Kidney glomerular epithelial cell (primary cell): Measurements from ENCODE around the gene NAXD.
"Not testable (repeated sequence)": the region's sequence is repeated elsewhere in the genome, so short reads cannot be mapped to it uniquely, and the experiment has no call there.

ENCODE experiments used
- DNase-seq: peaks from one replicate; lab custom pipeline; 2025; lab: John Stamatoyannopoulos, UW

Gene NAXD

DNA sequence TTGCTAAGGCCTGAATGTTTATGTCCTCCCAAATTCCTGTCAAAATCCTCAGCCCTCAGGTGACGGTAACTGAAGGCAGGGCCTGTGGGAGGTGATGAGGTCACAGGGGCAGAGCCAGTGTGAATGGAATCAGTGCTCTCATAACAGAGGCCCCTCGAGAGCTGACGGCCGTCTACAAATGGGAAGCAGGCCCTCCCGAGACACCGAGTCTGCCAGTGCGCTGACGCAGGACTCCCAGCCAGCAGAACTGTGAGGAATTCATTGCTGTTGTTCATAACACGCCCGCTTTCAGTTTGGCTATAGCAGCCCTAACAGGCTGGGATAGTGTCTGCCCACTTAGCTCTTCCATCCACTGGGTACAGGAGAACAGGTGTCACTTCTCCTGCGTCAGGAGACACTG, 49.3 kb downstream of the NAXD start:
- no peak for DNase-seq

DNA sequence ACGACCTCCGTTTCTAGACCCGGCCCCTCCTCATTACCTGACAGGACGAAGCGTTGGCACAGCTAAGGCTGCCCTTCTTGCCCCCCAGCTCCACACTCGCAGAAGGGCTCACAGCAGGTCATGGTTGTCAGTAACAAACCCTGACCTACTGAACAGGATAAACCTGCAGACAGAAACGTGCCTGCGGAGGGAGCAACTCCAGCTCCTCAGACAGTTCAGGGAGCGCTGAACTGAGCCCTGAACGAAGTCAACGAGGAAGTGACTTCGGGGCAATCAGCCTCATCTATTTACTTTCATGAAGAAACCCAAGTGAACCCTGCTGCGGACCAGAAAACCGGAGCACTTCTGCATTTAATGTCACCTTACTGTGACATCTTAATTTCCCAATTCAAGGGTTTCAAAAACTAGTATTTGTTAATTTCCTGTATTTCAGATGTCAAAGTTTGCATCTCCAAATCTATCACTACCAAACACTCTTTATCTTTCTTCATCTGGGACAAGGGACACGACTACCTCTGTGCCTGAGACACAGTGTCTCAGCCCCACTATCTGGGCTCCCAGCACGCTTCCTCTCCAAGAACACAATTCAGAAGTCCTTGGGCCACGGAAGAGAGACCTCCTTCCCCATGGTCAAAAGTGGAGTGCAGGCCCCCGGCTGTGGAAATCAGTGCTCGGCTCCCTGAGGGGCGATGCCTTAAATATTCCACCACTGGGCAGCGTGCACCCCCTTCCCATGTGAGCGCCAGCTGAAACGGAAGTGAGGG, 50.3 kb downstream of the NAXD start:
- DNase-seq = no peak

DNA sequence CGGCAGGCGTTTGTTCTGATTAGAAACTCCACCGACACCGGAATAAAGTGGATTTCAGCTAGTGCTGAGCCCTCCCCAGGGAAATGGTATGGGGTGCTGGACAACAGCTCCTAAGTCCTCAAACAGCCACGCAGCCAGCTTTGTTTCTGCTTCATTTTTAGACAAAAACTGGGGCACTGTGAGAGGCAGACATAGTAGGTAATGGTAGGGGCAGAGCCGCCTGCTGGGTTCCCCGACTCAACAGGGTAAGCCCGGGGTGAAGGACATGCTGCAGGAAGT, 50.8 kb downstream of the NAXD start:
- no peak for DNase-seq

DNA sequence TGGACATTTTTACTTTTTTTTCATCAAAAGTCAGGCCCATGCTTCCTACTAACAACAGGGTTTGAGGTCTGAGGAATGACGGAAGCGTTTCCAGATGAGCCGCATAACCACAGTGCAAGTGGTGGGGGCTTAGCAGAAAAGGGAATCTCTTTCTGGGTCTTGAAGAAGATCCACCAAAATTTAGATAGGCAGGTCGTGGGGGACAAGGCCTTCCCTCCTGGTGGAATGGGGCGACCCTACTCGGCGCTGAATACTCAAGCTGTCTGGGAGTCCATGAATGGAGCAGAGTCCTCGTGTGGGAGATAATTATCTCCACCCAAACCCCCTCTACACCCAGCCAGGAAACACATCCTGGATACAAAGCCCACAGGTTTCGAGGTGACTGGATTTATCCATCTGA, 53.7 kb downstream of the NAXD start:
- no peak for DNase-seq

DNA sequence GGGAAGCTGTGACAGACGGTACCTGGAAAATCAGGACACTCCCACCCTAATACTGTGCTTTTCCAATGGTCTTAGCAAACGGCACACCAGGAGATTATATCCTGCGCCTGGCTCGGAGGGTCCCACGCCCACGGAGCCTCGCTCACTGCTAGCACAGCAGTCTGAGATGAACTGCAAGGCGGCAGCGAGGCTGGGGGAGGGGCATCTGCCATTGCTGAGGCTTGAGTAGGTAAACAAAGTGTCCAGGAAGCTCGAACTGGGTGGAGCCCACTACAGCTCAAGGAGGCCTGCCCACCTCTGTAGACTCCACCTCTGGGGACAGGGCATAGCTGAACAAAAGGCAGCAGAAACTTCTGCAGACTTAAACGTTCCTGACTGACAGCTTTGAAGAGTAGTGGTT, 54.5 kb downstream of the NAXD start:
- not testable (repeated sequence) for DNase-seq

DNA sequence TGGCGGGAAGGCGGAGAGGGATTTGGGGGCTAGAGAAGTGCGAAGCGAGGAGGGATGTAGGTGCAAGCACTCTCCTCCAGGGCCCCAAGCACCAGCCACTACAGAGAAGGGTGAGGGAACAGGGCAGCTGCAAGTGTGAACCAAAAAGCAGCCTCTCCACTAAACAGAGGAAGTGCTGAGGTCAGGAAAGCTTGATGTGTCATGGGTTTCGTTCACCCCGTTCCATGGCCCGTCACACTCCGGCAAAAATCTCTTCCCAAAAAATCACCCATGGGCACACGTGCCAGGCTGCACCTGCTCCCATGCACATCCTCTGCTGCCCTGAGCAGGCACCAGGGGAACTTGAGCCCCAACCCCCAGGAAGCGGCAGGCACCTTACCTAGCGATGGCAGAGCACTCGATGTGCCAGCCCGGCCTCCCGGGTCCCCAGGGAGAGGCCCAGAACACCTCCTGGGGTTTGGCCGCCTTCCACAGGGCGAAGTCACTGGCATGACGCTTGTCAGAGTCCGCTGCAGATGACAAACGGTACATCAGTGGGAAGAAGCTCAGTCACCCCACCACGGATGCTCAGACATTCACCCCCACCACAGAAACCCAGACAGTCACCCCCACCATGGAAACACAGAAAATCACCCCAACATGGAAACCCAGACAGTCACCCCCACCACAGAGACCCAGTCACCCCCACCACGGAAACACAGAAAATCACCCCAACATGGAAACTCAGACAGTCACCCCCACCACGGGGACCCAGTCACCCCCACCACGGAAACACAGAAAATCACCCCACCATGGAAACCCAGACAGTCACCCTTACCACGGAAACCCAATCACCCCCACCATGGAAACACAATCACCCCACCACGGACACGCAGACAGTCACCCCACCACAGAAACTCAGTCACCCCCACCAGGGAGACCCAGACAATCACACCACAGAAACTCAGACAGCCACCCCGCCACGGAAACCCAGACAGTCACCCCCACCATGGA, 61.5 kb downstream of the NAXD start:
- no peak for DNase-seq

DNA sequence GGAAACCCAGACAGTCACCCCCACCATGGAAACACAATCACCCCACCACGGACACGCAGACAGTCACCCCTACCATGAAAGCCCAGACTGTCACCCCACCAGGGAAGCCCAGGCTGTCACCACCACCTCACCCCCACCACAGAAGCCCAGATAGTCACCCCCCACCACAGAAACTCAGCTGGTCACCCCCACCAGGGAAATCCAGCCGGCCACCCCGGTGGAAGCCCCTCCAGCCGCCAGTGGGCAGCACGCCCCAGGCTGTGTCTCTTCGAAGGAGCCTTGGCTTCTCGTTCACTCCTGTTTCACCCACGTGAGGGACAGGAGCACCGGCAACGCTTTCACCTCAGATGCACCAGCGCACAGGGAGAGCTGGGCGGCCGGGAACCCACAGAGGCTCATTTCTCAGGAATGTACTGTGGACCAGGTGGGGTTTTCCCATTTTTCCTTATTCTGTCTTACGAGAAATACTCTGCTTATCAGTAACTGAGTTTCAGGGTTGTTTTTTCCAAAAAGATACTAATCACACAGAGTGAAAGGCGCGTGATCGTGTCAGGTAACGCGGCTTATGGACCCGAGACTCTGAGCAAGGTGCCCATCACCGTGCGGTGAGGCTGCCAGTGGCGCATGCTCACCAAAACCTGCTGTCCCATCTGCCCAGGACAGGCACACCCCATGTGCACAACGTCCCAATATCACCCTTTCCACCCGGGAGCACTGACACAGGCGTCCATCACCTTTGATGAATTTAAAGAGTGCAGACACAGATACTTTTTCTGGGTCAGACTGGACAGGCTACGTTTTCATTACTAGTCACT, 62.6 kb downstream of the NAXD start:
- peak; percentile 70 for DNase-seq

DNA sequence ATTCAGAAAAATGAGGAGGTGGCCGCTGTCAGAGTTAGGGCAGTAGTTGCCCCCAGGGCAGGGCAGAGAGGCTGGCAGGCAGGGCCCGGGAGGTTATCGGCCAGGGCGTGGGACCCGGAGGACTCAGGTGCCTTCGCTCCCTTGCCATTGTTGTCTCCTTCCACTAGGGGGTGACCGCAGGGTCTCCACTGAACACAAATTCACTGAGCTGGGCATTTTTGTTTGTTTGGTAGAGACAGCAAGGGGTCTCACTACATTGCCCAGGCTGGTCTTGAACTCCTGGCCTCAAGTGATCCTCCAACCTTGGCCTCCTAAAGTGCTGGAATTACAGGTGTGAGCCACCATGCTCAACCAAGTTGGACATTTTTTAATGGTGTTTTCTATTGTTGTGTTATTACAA, 65.5 kb downstream of the NAXD start:
- no peak for DNase-seq

DNA sequence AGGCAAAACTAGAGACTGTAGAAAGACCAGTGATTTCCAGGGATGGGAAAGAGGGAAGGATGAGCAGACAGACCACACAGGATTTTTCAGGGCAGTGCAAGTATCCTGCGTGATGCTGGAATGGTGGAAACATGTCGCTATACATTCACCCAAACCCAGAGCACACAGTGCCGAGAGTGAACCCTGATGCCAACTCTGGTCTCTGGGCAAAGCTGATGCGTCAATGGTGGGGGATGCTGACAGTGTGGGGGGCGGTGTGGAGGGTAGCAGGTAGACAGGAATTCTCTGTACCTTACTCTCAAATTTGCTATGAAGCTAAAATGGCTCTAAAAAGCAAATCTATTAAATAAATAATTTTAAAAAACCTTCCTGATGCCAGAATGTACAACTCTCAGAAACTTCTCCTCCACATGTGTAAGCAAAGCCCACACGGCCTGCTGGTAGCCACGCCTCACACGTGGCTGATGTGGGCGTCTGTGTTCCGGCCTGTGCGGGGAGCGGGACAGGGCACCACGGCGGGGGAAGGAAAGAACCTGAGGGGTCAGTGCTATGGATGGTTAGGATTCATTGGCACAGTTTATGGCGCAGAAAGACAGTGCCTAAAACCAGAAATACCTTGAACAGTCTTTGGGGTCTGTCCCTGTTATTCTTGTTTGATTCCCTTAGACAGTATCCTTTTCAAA, 66.7 kb downstream of the NAXD start:
- DNase-seq = no peak

DNA sequence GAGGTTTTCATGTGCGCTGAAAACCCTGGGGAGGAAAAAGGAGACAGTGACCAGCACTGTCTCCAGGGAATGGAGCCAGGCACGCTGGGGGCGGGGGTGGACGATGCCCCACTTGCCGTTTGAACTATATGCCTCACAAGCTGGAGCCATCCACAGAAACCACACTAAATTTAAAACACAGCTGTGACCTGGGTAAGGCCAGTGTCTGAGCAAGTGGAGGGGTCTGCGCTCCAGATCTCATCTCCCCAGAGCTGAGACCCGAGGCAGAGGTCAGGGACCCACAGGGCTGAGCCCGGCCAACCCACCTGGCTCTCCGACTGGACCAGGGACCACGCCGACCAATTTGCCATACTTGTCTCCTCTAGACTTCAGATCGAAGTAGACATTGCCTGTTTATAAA, 67.4 kb downstream of the NAXD start:
- DNase-seq = no peak

DNA sequence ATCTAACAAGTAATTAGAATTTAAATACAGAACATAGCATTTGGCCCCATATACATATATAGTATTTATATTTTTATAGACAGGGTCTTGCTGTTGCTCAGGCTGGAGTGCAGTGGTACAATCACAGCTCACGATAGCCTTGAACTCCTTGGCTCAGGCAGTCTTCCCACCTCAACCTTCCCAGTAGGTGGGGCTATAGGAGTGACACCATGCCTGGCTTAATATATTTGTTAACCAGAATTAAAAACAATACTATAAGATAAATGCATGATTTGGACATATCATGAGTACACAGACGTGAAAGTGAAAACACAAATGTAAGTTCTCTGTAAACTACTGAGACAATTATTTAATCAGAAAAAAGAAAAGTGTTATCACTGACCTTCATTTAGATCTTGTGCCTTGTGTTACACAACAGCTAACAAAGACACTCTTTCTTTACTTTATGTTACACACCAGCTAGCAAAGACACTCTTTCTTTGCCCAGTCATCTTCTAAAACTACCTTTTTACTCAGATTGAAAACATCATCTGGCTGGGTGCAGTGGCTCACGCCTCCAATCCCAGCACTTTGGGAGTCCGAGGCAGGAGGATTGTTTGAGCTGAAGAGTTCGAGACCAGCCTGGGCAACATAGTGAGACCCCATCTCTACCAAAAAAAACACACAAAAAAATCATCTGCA, 68.0 kb downstream of the NAXD start:
- no peak for DNase-seq

DNA sequence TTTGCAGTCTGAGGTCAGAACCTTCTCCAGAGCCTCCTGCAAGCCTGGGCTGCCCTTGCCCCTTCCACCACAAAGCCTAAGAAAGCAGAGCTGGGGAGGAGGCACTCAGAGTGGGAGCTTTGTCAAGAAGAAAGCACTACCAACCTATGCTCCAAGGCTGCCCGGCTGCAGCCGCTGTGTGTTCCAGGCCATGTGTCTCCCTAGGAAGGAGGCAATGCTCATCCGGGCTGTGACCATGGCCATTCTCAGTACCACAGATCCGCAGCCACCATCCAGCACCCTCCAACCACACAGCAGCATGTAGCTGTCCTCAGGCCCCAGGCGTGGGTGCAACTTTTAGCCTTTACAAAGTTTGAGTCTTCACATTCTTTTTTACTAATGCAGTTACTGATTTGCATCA, 68.6 kb downstream of the NAXD start:
- DNase-seq = no peak

DNA sequence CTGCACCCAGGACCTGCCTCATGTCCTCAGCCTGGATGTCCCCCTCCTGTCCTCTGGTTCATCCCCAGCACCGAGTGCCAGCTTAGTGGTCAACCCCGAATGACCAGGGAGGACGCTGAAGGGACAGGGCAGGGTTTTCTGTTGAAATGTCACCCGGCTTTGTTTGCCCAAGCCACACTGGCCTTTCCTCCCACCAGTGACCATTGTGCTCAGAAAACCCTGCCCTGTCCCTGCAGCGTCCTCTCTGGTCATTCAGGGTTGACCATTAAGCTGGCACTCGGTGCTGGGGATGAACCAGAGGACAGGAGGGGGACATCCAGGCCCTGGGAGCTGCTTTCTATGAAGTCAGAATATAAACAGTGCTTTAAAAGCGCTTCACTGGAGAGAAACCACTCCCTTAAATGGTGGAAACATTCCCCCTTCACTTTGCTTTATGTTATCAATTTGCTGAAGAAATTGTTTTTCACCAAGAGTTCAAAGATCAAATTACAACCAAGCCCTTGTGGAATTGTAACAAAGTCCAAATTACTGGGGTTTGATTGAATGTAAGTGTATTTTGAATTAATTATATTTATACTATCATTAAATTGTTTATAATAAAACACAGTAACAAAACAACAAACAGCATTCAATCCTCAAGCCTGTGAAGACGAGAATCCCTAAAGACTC, 69.2 kb downstream of the NAXD start:
- no peak for DNase-seq

DNA sequence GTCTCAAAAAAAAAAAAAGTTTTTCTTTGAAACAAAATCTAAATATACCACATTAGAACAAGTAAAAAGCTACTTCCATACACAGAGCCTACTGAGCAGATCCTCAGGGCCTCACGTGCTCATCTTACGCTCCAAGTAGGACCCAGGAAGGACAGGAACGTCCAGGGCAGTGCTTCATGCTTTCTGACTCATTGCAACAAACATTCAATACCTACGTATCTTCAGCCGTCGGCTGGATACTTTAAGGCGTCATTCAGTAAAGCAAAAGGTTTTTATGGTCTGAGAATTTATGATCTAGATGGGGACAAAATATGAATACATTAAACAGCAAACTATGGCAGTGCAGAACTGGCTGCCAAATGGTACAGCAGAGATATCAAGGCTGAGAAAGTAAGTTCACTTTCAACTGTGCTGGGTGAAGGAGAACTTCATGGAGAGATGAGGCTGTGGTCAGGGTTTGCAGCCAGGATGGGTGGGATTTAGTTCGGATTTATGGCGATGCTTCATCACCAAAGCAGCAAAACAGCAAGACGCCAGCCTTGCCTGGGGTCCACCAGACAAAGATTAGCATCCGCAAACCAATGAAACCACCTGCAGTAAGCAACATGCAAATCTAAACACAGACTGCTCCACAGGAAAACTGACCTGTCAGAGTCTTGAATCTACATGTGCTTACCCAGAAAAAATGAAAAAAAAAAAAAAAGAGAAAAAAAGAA, 70.1 kb downstream of the NAXD start:
- no peak for DNase-seq

DNA sequence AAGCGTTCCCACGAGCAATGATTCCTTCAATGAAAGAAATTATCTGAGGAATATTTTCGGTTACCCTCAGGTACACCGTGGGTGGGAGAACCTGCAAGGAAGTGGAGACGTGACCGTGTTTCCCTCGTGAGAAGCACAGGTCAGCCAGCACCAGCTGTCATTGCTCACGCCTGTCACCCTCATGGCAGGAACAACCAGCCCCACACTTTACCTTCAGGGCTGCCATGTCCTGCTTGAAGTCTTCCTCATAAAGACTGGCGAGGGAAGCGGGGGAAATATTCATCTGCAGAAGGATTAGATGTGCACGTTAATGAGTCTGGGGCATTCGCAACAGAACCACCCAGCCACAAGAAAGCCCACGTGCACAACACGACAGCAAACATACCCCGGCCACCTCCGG, 72.4 kb downstream of the NAXD start:
- no peak for DNase-seq

DNA sequence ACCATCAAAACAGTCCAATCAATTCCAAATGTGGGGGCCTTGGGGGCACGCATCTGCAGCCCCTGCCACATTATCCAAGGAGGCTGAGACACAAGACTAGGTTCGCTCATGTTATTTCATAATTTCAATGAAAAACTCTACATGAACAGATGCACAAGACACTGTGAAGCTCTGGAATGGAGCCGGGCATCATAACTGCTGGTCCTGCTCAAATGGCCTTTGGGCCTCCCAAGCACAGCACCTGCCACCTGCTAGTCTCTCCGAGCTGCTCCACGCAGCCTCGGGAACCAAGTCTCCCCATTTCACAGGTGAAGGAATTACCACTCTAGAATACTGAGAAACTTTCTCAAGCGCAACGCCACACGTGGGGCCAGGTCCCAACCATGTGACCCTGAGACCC, 73.7 kb downstream of the NAXD start:
- no peak for DNase-seq
